ENCODE measurements around the gene NCKAP1. TPM values are rescaled to one million over a fixed set of nuclear protein-coding genes. Genes with fewer than 3 reads are reported as not detected.

NCKAP1 gene
- total and polyA plus RNA-seq, 2 of the 4 experiments (the other 2 are of a cell fraction) = 91.1 to 160 TPM

DNA sequence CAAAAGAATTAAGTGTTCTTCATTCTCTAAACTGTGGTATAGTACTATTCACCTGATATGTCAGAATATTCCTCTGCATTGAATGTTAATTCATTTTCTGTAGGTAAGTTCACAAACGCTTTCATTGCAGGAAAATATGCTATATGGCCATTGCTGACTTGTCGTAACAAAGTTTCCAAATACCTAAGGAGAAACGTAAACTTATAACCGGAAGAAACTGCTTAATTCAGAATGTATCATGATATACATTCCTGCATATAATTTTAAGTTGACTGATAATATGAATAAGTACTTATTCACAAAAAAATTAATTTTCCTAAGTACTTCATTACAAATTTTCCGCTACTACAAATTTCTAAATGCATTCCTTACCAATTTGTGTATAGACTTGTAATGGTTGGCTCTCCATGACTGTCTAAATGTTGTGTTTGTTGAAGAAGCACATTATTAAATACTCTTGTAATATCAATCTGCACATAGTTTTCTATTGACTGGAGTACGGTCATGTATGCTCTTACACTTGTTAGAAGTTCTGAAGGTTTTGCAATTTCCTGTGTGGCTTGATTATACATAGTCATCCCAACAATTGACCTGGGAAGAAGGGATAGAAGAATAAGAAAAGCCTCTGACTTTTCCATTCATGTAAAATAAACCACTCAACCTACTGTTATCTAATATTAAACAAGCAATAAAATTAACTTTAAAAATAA, 85.4 kb downstream of the NCKAP1 start:
- Histone ChIP-seq H3K9ac (ENCODE audit: low read depth, low read length) (no peak overlapping the region), H2AK5ac (ENCODE audit: low read depth, low read length) (no peak overlapping the region), H2BK120ac (ENCODE audit: low read depth, low read length) (no peak overlapping the region), H3K4me3 (ENCODE audit: insufficient read depth, low read depth, low read length) (no peak overlapping the region), H3K4me2 (ENCODE audit: low read depth, low read length) (no peak overlapping the region), H3K9me1 (ENCODE audit: insufficient read depth, low read length) (no peaks in the 10 kb centered on the region; the same call in 1 of the 2 replicates), H2AFZ (replicated peaks; ENCODE audit: low read length, poor library complexity) (no peak overlapping the region), H3K23ac (ENCODE audit: low read depth, low read length) (no peak overlapping the region), H2AK9ac (replicated peaks; ENCODE audit: low read depth, low read length, poor library complexity) (no peak overlapping the region), H3K14ac (replicated peaks; ENCODE audit: low read depth, low read length) (no peak overlapping the region), H3K27ac (ENCODE audit: insufficient read depth, low read length) (no peak overlapping the region), H4K91ac (ENCODE audit: insufficient read depth, low read depth, low read length) (no peak overlapping the region), H3K4ac (ENCODE audit: low read depth, low read length) (no peak overlapping the region), H4K5ac (ENCODE audit: low read depth, low read length) (no peak overlapping the region), H2BK15ac (ENCODE audit: low read depth, low read length) (no peak overlapping the region), H3K36me3 (ENCODE audit: control insufficient read depth, insufficient read depth, low read length) (peaks cover 15% of the 10 kb centered on the region), H3K27me3 (ENCODE audit: control insufficient read depth, insufficient read depth, low read length) (no peaks in the 10 kb centered on the region), H3K18ac (ENCODE audit: low read depth, low read length) (no peak overlapping the region), H4K20me1 (ENCODE audit: insufficient read depth, low read length) (peaks cover 3% of the 10 kb centered on the region; the same call in 1 of the 2 replicates), H3K79me1 (ENCODE audit: low read depth in 1 of 2, low read length in 2 of 2) (peaks cover 3 to 19% of the 10 kb centered on the region in 2 experiments; a peak in 3 of 4 replicates), H3K4me1 (ENCODE audit: control insufficient read depth, insufficient read depth, low read length) (no peaks in the 10 kb centered on the region; the same call in 1 of the 2 replicates), H4K8ac (ENCODE audit: low read depth in 2 of 2, low read length in 2 of 2) (no peak overlapping the region; a peak in 1 of 4 replicates), H3K9me3 (ENCODE audit: control insufficient read depth, insufficient read depth, low read length) (no peaks in the 10 kb centered on the region), H2BK5ac (ENCODE audit: low read depth, low read length, poor library complexity, severe bottlenecking) (no peak overlapping the region), H2BK20ac (ENCODE audit: low read depth, low read length) (no peak overlapping the region), H3K56ac (ENCODE audit: extremely low read depth, insufficient read depth, low read length) (no peak overlapping the region)
- TF ChIP-seq MAFK (IDR thresholded peaks at IDR 0.05; ENCODE audit: low read depth, low read length) (no peak), RAD21 (IDR thresholded peaks at IDR 0.05; ENCODE audit: low read length) (no peak), CEBPB (IDR thresholded peaks at IDR 0.05; ENCODE audit: low read depth, low read length) (peak; percentile 78), NFE2L2 (IDR thresholded peaks at IDR 0.05; ENCODE audit: low read depth, low read length) (no peak), SMC3 (IDR thresholded peaks at IDR 0.05; ENCODE audit: low read depth, low read length) (no peak), CHD1 (IDR thresholded peaks at IDR 0.05; ENCODE audit: low read depth, low read length) (no peak), POLR2A (IDR thresholded peaks at IDR 0.05; ENCODE audit: low read depth, low read length) (no peak)
- DNase-seq (peak; percentile 82), ATAC-seq (ENCODE audit: low read depth) (peak; percentile 68)
- BruUV-seq (replicated peaks) = TSS peak; percentile 21
- POLR2A ChIA-PET (ENCODE audit: unreplicated experiment) = no interaction called here
- intact Hi-C loops (cut with micrococcal nuclease) = no loop called here
- in situ Hi-C loops (cut with MboI; ENCODE audit: low sequenced_read_pairs) = no loop called here
- CTCF ChIA-PET = no interaction called here
- dilution Hi-C loops (cut with HindIII; ENCODE audit: low sequenced_read_pairs, unreplicated experiment) = no loop called here
- 100% methylated on average over 1 of the region's 6 CpGs; no CpG with 5 or more reads in 1 of the 2 experiments for WGBS, 2 experiments (ENCODE audit: extremely low coverage in 2 of 2, insufficient read length in 1 of 2)
